ENCODE results near the gene MVD.
A peak's percentile ranks its signal among the peaks of the same experiment; 100 is the strongest.

The MVD gene

GRCh38 chr16:88697116-88697830, 34.4 kb upstream of the MVD start:
- no peak for DNase-seq (ENCODE audit: low spot score)

- no peak for DNase-seq (ENCODE audit: low spot score)
Observed at GRCh38 chr16:88696441-88696840, 33.5 kb upstream of the MVD start.

- no peak for DNase-seq (ENCODE audit: low spot score)
Observed at GRCh38 chr16:88695753-88696152, 32.9 kb upstream of the MVD start.

GRCh38 chr16:88695218-88695617, 32.3 kb upstream of the MVD start:
- no peak for DNase-seq (ENCODE audit: low spot score)

- DNase-seq (ENCODE audit: low spot score), result no peak
Observed at GRCh38 chr16:88694221-88695087, 31.6 kb upstream of the MVD start.

GRCh38 chr16:88693420-88694177, 30.7 kb upstream of the MVD start:
- no peak for DNase-seq (ENCODE audit: low spot score)

GRCh38 chr16:88692861-88693260, 30.0 kb upstream of the MVD start:
- no peak for DNase-seq (ENCODE audit: low spot score)

- DNase-seq (ENCODE audit: low spot score), result no peak
Observed at GRCh38 chr16:88691924-88692560, 29.2 kb upstream of the MVD start.

GRCh38 chr16:88691129-88691813, 28.4 kb upstream of the MVD start:
- no peak for DNase-seq (ENCODE audit: low spot score)

GRCh38 chr16:88690341-88691128, 27.6 kb upstream of the MVD start:
- no peak for DNase-seq (ENCODE audit: low spot score)

- DNase-seq (ENCODE audit: low spot score), result peak; percentile 30
Observed at GRCh38 chr16:88688013-88688778, 25.3 kb upstream of the MVD start.

GRCh38 chr16:88687676-88688012, 24.8 kb upstream of the MVD start:
- DNase-seq (ENCODE audit: low spot score), result no peak

GRCh38 chr16:88687254-88687576, 24.3 kb upstream of the MVD start:
- no peak for DNase-seq (ENCODE audit: low spot score)

- peak; percentile 72 for DNase-seq (ENCODE audit: low spot score)
Observed at GRCh38 chr16:88686439-88687253, 23.8 kb upstream of the MVD start, which contains the start of gene SNAI3. SNAI3 (minus strand) TSS chr16:88686507; CDS start chr16:88686406, 101 bp downstream.

GRCh38 chr16:88686062-88686438, 23.2 kb upstream of the MVD start:
- DNase-seq (ENCODE audit: low spot score), result peak; percentile 11

- DNase-seq (ENCODE audit: low spot score), result peak; percentile 42
Observed at GRCh38 chr16:88685156-88686061, 22.5 kb upstream of the MVD start.

GRCh38 chr16:88684569-88685155, 21.8 kb upstream of the MVD start:
- no peak for DNase-seq (ENCODE audit: low spot score)
